Vagina (tissue), 2 donors: ENCODE data around the gene NKAIN4.

Experiments
- POLR2A ChIP-seq, 2 donors: fragments of 450-650 bp; IDR thresholded peaks; one replicate each; pipeline ENCODE4 v1.6.1; 2017; ENCODE audit warnings: antibody characterized with exemption in 2 of 2, mild to moderate bottlenecking in 2 of 2, moderate library complexity in 2 of 2
- TF ChIP-seq, protein P1 (sequence below), 3 experiments: fragments of 450-650 bp in 2 of 3; fragments of 200-600 bp in 1 of 3; sonication (generic) in 1 of 3; IDR thresholded peaks; one replicate each; pipeline ENCODE4 v1.5.1; 2017 to 2019; ENCODE audit warnings: antibody characterized with exemption in 3 of 3, mild to moderate bottlenecking in 2 of 3, moderate library complexity in 2 of 3

DNA sequence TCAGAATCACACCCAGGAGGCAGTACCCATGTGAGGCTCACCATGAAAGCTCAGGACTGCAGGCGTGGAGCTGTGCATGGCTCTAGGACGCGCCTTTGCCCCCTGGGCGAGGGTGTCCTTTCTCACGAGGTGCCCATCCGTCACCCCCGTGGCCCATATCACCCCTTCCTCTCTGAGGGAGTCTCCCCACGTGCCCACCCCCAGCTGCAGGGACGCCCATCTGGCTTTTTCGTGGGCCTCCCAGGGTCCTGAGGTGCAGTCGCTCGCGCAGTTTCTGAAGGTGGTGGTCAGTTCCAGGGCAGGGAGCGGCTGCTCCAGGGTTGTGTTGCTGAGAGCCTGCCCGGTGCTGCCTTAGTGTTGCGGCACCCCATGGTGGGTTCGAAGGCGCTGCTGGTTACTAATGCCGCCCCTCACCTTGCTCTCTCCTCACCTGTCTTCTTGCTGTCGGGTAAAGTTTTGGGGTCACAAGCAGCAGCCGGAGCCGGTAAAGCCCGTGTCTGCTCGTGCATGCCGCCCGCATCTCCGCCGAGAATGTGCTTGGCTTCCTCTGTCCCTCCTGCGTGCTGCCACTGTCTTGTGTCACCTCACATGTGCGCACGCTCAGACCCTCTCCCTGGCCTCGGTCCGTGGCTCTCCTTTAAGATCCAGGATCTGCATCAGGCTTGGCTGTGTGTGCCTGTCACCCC lies 29.3 kb upstream of the NKAIN4 start:
- TF ChIP-seq, protein P1, sequence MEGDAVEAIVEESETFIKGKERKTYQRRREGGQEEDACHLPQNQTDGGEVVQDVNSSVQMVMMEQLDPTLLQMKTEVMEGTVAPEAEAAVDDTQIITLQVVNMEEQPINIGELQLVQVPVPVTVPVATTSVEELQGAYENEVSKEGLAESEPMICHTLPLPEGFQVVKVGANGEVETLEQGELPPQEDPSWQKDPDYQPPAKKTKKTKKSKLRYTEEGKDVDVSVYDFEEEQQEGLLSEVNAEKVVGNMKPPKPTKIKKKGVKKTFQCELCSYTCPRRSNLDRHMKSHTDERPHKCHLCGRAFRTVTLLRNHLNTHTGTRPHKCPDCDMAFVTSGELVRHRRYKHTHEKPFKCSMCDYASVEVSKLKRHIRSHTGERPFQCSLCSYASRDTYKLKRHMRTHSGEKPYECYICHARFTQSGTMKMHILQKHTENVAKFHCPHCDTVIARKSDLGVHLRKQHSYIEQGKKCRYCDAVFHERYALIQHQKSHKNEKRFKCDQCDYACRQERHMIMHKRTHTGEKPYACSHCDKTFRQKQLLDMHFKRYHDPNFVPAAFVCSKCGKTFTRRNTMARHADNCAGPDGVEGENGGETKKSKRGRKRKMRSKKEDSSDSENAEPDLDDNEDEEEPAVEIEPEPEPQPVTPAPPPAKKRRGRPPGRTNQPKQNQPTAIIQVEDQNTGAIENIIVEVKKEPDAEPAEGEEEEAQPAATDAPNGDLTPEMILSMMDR (IDR thresholded peaks at IDR 0.05) = no peak
- TF ChIP-seq POLR2A (IDR thresholded peaks at IDR 0.05) = no peak
